GM12872 (cell line): ENCODE results near the gene MRPL54.

ENCODE experiments used
- CTCF ChIP-seq: IDR thresholded peaks from 3 replicates; pipeline ENCODE4 v1.5.1; 2011; ENCODE audit warnings: low read depth, mild to moderate bottlenecking, low read length, moderate library complexity; ENCODE audit not compliant: insufficient read depth

MRPL54 gene

GRCh38 chr19:3762501-3763459 is at the start of gene MRPL54:
TSS of gene MRPL54 (plus strand) at chr19:3762682. CDS start at chr19:3762701, 19 bp downstream.
- TF ChIP-seq CTCF: no peak

GRCh38 chr19:3716147-3716668 is 46.3 kb upstream of the MRPL54 start:
- no peak for TF ChIP-seq CTCF

GRCh38 chr19:3719868-3720267 is 42.6 kb upstream of the MRPL54 start:
- TF ChIP-seq CTCF: no peak

DNA sequence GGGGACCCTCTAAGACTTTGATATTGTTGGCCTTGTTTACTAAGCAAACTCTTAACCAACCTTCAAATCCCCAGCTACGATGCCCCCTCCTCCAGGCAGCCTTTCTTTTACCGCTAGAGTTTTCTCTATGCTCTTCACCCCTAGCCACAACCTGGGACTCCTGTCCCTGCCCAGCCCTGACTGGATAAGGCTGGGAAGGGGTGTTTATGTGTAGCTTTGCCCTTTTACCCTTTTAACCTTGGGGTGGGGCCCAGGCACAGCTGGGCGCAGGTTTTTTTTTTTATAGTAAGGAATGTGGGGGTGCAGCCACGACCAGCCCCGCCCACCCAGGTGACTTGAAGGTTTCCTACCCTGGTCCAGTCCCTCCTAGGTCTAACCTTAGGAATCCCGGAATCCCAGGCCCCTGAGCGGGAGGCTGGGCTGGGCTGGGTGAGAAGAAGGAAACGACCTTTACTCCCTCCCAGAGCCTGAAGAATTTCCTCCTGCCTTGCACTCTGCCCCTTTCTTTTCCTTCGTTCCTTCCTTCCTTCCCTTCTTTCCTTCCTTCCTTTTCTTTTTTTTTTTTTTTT is 42.0 kb upstream of the MRPL54 start:
- TF ChIP-seq CTCF: no peak

DNA sequence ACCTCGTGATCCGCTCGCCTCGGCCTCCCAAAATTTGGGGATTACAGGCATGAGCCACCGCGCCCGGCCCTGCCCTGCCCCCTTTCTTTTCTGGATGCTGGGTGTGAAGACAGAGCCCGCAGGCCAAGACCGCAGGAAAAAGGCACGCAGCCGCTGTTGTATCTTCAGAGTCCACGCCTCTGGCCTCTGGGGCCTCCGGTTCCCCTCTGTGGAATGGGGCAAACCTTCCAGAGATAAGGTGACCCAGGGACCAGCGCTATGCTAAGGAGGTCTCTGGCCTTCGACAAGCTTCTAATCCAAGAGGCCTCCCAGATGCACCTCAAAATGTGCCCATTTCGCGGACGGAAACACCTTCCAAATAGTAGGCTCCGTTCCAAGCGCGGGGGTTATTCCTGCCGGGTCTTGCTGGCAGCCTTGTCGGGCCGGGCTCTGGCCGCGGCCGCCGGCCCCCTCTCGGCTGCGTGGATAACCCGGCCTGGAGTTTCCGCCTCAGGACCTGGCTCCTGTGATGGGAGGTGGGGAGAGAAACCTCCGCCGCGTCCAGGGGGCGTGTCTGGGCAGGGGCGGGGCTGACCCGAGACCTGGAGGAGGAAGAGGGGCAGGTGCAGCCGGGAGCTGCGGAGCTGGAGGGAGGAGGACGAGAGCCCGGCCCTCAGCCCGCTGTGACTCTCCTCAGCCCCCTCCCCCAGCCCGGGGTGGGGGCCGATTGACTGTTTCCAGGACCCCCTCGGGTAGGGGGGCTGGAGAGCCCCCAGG is 41.2 kb upstream of the MRPL54 start:
- TF ChIP-seq CTCF: no peak

DNA sequence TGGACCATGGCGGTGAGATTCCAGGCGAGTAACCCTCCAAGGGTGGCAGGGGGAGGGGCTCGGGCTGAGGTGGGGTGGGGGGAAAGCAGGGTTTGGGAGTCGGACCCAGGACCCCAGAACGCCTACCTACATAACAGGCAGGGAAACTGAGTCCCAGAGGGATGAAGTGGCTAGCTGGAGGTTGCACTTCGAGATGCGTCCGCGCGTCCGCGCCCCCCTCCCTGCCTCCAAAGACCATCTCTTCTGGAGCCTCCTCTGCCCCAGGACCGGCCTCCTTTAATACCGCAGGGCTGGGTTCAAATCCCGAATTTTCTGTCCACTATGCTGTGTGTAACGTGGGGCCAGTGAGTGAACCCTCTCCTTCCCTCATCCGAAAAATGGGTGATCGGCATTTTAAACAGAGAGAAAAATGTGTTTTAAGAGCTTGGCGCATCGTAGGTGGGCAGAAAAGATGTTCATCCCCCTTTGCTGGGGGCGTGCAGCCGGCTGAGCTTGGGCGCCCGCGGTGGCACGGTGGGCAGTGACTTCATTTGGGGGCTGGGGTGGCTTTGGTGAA is 40.5 kb upstream of the MRPL54 start:
- TF ChIP-seq CTCF: no peak
